GM19324 (cell line): ENCODE data around the gene EYA2.

Experiments used
- ATAC-seq: cut with Tn5 transposase; IDR thresholded peaks from one replicate; pipeline ENCODE4 v1.9.1; 2021; ENCODE audit warnings: mild to moderate bottlenecking, moderate library complexity; ENCODE audit not compliant: unreplicated experiment, low FRiP score

Gene EYA2

GRCh38 chr20:47055699-47056369 is 161.2 kb downstream of the EYA2 start:
- ATAC-seq: no peak

GRCh38 chr20:47057661-47058060 is 163.0 kb downstream of the EYA2 start:
- no peak for ATAC-seq

GRCh38 chr20:47058236-47058635 is 163.6 kb downstream of the EYA2 start:
- no peak for ATAC-seq

- no peak for ATAC-seq
Measured at GRCh38 chr20:47059536-47059935, 164.9 kb downstream of the EYA2 start.

DNA sequence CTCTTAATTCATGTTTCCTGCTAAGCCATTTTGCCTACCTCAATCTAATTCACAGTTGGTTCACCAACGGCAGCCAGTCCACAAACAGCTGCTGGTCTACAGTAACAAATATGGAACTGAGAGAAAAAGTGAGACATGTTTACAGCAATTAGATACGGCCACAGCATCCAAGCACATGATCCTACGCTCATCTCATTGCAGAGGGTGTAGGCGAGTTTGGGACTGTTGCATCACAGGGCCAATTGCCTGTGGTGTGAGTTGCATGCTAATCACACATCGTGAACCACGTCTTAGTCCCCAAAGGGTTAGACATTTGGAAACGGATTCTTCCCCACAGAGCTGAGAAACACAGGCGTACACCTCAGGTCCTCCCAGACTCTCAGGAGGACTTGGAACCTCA is 166.9 kb downstream of the EYA2 start:
- no peak for ATAC-seq

DNA sequence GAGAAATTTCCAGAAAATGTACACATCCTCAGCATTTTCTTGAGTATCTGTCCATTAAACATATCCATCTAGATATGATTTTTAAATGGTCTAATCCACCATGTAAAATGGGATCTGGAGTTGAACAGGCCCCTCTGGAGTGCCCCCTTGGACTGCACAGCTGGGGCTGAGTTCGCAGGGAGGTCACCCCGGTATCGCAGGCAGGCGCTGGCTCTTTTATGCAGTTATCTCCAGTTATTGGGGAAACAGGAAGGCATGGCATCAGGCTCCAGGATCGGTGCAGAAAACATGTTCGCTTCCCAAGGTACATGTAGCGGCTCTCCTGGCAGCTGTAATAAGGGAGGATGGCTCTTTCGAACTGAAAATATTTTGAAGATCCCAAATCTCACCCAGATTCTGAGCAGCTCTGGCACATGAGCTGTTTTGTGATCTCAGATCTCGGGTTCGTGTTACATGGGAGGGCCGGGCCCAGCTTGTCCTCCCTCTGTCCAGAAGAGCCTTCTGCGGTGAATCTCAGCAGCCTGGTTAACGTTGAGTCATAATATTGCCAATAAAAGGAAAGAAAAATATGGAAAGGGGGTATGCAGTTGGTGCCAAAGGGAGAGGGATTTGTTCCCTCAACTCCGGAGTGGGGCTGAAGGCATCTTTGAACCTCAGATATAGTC is 167.7 kb downstream of the EYA2 start:
- ATAC-seq: no peak

- ATAC-seq: no peak
Measured at GRCh38 chr20:47063407-47063806, 168.8 kb downstream of the EYA2 start.

DNA sequence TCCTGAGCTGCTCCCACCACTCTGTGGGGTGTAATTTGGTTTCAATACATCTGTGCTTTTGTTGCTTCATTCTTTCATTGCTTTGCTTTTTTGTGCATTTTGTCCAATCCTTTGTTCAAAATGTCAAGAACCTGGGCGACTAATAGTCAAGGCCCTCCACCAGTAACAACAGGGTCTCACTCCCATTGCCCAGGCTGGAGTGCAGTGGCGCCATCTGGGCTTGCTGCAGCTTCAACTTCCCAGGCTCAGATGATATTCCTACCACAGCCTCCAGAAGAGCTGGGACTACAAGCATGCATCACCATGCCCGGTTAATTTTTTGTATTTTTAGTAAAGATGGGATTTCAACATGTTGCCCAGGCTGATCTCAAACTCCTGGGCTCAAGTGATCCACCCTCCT is 169.2 kb downstream of the EYA2 start:
- no peak for ATAC-seq

- no peak for ATAC-seq
Measured at GRCh38 chr20:47066484-47067270, 172.0 kb downstream of the EYA2 start.

- no peak for ATAC-seq
Measured at GRCh38 chr20:47067776-47068175, 173.1 kb downstream of the EYA2 start.

- ATAC-seq: no peak
Measured at GRCh38 chr20:47070176-47070575, 175.5 kb downstream of the EYA2 start.

DNA sequence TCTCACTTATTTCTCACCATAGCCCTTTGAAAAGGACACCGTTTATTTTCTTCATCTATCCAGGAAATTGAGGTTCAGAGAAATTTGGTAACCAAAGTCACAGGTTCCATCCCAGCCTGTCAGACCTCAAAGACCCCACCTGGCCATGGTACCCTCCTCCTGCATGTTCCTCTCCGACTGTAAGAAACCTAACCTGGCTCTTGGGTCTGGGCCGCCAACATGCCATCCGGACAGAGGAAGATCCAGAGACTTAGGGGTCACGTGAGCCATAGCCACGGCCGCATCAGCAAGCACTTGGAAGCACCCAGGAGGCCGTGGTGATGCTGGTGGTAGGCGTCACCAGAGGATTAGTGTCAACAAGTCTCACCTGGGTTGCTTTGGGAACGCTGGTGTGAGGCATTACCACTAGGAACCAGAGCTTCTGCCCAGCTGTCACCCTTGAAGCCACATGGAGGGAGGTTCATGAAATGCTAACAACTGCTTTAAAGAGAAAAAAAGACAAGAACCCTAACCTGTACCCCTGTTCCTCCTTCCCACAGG is 177.1 kb downstream of the EYA2 start:
- no peak for ATAC-seq

GRCh38 chr20:47073766-47074475 is 179.3 kb downstream of the EYA2 start:
- no peak for ATAC-seq

GRCh38 chr20:47075263-47075662 is 180.6 kb downstream of the EYA2 start:
- ATAC-seq: no peak

DNA sequence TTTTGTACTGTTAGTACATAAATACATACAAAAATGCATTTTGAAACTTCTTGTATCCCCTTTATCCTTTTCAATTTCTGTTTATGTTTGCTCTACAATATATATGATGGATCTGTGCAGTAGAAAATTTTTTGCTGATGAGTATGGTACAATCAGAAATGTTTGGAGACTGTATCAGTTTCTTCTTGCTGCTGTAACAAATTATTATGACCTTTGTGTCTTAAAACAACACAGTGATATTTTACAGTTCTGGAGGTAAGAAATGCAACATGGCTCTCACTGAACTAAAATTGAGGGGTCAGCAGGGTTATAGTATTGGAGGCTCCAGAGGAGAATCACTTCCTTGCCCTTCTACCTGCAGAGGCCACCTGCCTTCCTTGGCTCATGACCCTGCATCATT is 184.4 kb downstream of the EYA2 start:
- ATAC-seq: no peak

DNA sequence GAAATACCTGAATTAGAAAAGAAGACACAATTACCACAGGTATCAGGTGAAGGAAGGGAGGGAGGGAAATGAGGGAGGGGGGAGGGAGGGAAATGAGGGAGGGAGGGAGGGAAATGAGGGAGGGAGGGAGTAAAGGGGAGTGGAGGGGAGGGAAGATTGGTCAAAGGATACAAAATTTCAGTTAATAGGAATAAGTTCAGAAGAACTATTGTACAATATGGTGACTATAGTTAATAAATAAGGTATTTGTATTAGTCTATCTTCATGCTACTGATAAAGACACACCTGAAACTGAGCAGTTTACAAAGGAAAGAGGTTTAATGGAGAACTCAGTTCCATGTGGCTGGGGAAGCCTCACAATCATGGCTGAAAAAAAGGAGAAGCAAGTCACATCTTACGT is 185.7 kb downstream of the EYA2 start:
- no peak for ATAC-seq

GRCh38 chr20:47086316-47086715 is 191.7 kb downstream of the EYA2 start:
- no peak for ATAC-seq

GRCh38 chr20:47088335-47088734 is 193.7 kb downstream of the EYA2 start:
- no peak for ATAC-seq

DNA sequence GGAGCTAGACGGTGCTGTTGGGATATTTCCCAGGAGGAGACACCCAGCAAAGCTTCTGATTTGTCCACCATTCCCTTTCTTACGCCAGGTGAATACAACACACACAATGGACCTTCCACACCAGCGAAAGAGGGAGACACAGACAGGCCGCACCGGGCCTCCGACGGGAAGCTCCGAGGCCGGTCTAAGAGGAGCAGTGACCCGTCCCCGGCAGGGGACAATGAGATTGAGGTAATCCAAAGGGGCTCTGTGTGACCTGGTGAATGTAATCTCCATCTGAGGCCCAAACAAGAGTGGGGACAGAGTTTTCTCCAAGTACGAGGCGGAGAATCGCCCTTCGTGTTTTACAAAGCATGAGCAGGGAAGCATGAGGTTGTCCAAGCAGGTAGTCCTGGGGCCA is 194.5 kb downstream of the EYA2 start:
- ATAC-seq: no peak

DNA sequence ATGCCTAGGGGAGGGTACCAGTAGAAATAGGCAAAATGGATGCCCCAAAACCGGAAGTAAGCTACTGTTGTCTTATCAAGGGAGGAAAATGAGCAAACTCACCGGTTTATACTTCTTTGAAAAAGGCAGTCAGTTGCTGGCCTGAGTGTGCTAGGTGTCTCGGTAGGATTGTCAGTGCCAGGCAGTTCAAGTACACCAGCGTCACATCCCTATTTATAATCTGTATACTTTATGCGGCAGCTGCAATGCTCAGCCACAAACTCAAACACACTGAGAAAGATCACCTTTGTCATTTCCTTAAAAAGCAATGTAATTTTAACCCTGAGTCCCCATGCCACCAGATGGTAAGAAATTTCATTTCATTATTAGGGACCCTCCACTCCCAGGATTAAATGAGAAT is 196.2 kb downstream of the EYA2 start:
- no peak for ATAC-seq
